Spleen (tissue), 11 donors: ENCODE measurements around the gene CTSD. TPM values are rescaled to one million over a fixed set of nuclear protein-coding genes. Genes with fewer than 3 reads are reported as not detected.

Experiments used
- DNase-seq: peaks from one replicate; pipeline ENCODE4 v3.0.0-alpha.2; 2020
- H3K27ac ChIP-seq, 8 donors: fragments of 200-600 bp; sonication (generic) in 7 of 8; 1 replicate in 4 of 8; 2 replicates in 4 of 8; pipeline versions ENCODE4 v1.5.0 to v1.8.0; 2016 to 2021; ENCODE audit warnings: inconsistent platforms in 4 of 8, mild to moderate bottlenecking in 4 of 8, moderate library complexity in 1 of 8
- H3K27me3 ChIP-seq, 7 donors: fragments of 200-600 bp; sonication (generic) in 6 of 7; replicated peaks in 1 of 7; 1 replicate in 4 of 7; 2 replicates in 3 of 7; pipeline versions ENCODE4 v1.5.0 to v1.8.0; 2016 to 2021; ENCODE audit warnings: inconsistent platforms in 3 of 7, mild to moderate bottlenecking in 1 of 7
- H3K36me3 ChIP-seq, 6 donors: fragments of 200-600 bp; sonication (generic) in 5 of 6; 1 replicate in 4 of 6; 2 replicates in 2 of 6; pipeline versions ENCODE4 v1.5.0 to v1.8.0; 2016 to 2021; ENCODE audit warnings: inconsistent platforms in 2 of 6
- H3K4me1 ChIP-seq, 6 donors: fragments of 200-600 bp; sonication (generic) in 5 of 6; 1 replicate in 3 of 6; 2 replicates in 3 of 6; pipeline versions ENCODE4 v1.5.0 to v1.8.0; 2016 to 2021; ENCODE audit warnings: inconsistent platforms in 3 of 6
- H3K4me3 ChIP-seq, 8 donors: fragments of 200-600 bp; sonication (generic) in 7 of 8; 1 replicate in 4 of 8; 2 replicates in 4 of 8; pipeline versions ENCODE4 v1.5.0 to v1.8.0; 2016 to 2021; ENCODE audit warnings: inconsistent platforms in 4 of 8, mild to moderate bottlenecking in 4 of 8, moderate library complexity in 2 of 8
- H3K9me3 ChIP-seq, 8 donors: fragments of 200-600 bp; sonication (generic) in 7 of 8; 1 replicate in 4 of 8; 2 replicates in 4 of 8; pipeline versions ENCODE4 v1.5.0 to v1.8.0; 2016 to 2021; ENCODE audit warnings: inconsistent platforms in 4 of 8
- POLR2A ChIP-seq, 3 donors: fragments of 450-650 bp; IDR thresholded peaks; one replicate each; pipeline ENCODE4 v1.5.1; 2017; ENCODE audit warnings: antibody characterized with exemption in 3 of 3, mild to moderate bottlenecking in 1 of 3
- POLR2AphosphoS5 ChIP-seq, 3 donors: sonication (generic); formaldehyde crosslinking; IDR thresholded peaks; one replicate each; pipeline ENCODE4 v1.5.1; 2017; ENCODE audit warnings: antibody characterized with exemption in 3 of 3
- WGBS, 5 donors: extraction: QIAGEN DNeasy Blood & Tissue Kit in 3 of 5; methylation state at CpG; one replicate each; pipeline versions ENCODE4 v1.1.5 to v1.1.7; 2013 to 2018; 5-methylcytosine and 5-hydroxymethylcytosine counted together
- intact Hi-C: fragments of 100-400 bp; cut with DNase I; formaldehyde crosslinking; loops from one replicate; pipeline ENCODE4 v1.15.0; 2023; ENCODE audit warnings: low total_unique reads
- polyA plus RNA-seq, 3 donors: library from polyadenylated mRNA; stranded (reverse); fragments of 200-250 nt; gene quantifications; one replicate each; pipeline ENCODE4 v1.2.1, GENCODE V29; 2013
- total RNA-seq, 7 donors: library from RNA; depleted of rRNA in 3 of 7; stranded (reverse); fragments of >200 nt in 3 of 7; fragmentation: NEBNext Ultra II Directional in 4 of 7; extraction: Animal tissue kit (Norgen Biotek cat#: 25700) in 4 of 7; gene quantifications; one replicate each; pipeline versions ENCODE4 v1.1.0 to v1.2.1, GENCODE V29; 2016 to 2021
- TF ChIP-seq, protein P1 (sequence below), 11 experiments: fragments of 200-600 bp in 7 of 11; fragments of 450-650 bp in 4 of 11; sonication (generic) in 4 of 11; IDR thresholded peaks in 8 of 11; conservative IDR thresholded peaks in 3 of 11; 1 replicate in 7 of 11; 2 replicates in 4 of 11; pipeline versions ENCODE4 v1.4.0 to v1.8.0; 2016 to 2021; ENCODE audit warnings: antibody characterized with exemption in 11 of 11, inconsistent platforms in 4 of 11, mild to moderate bottlenecking in 1 of 11
- donor health status: healthy with polysubstance abuse.
- donor health status: DM: no; HTN: no; CAD: no; lungs with moderate emphysema.
- donor health status: DM: no; HTN: no; CAD: no.
- donor health status: Bipolar disorder and iron deficiency.
- donor health status: healthy.
- donor health status: DM: no; HTN: no; CAD: no.
- donor health status: DM: yes; HTN: yes; CAD: no.

CTSD gene
- total and polyA plus RNA-seq, 10 donors = 289 to 1,234 (median 736) TPM

DNA sequence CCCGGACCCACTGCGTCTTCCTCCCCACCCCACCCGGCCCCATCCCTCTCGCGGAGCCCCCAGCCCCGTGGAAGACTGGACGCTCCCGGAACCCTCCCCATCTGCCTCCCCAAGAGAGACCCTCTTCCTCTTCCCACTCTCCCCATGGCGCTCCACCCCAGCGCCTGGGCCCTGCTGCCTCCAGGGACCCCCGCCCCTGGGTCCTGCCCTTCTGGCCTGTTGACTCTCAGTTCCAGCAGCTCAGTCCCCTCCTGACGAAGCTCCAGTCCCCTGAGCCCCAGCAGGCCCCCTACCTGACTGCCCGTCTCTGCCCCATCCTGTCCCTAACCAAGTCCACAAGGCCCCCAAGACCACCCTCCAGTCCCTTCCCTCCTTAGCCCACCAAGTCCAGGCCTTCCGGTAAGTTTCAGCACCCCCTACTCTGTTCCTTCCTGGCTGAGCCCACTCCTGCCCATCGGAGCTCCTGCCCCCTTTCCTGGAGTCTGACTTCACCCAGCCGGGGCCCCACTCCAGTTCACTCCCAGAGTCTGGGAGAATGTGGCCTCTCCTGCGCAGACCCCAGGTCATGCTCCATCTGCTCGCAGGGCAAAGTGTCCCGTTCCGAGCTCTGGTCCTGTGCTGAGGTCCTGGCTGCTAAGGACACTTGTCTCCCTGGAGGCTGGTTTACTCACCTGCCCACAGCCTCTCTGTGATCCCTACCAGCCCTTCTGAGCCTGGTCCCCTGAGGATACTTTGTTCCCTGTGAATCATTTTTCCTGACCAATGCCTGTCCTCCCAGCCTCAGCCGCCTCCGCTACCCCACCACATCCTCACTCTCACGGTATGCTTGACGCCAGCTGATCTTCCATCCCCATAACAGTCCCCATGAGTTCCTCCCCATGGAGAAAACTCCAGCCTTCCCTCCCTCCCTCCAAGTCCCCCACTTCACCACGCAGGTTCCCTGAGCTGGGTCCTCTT lies 14.1 kb downstream of the CTSD start:
- WGBS, 5 donors = 43 to 58% (median 50%) methylated on average over 19 to 25 of the region's 25 CpGs
- H3K27ac ChIP-seq = peak overlapping the region; percentile 41 to 99 (median 72)
- intact Hi-C loops = no loop called here
- TF ChIP-seq, protein P1, sequence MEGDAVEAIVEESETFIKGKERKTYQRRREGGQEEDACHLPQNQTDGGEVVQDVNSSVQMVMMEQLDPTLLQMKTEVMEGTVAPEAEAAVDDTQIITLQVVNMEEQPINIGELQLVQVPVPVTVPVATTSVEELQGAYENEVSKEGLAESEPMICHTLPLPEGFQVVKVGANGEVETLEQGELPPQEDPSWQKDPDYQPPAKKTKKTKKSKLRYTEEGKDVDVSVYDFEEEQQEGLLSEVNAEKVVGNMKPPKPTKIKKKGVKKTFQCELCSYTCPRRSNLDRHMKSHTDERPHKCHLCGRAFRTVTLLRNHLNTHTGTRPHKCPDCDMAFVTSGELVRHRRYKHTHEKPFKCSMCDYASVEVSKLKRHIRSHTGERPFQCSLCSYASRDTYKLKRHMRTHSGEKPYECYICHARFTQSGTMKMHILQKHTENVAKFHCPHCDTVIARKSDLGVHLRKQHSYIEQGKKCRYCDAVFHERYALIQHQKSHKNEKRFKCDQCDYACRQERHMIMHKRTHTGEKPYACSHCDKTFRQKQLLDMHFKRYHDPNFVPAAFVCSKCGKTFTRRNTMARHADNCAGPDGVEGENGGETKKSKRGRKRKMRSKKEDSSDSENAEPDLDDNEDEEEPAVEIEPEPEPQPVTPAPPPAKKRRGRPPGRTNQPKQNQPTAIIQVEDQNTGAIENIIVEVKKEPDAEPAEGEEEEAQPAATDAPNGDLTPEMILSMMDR (IDR thresholded peaks at IDR 0.05 in 8 of 11, conservative IDR thresholded peaks at IDR 0.05 in 3 of 11) = no peak
- TF ChIP-seq POLR2AphosphoS5 (IDR thresholded peaks at IDR 0.05) (peak; percentile 36 to 67 (median 50)), POLR2A (IDR thresholded peaks at IDR 0.05) (no peak)
- H3K27me3 ChIP-seq = peaks cover 0 to 36% (median 12%) of the 10 kb centered on the region in 7 donors
- H3K4me1 ChIP-seq = peaks cover 36 to 100% (median 87%) of the 10 kb centered on the region in 6 donors
- DNase-seq = peak; percentile 73
- peak overlapping the region; percentile 39 to 77 (median 50) for H3K4me3 ChIP-seq
- H3K9me3 ChIP-seq = no peaks in the 10 kb centered on the region
- peaks cover 5 to 56% (median 23%) of the 10 kb centered on the region in 6 donors for H3K36me3 ChIP-seq

DNA sequence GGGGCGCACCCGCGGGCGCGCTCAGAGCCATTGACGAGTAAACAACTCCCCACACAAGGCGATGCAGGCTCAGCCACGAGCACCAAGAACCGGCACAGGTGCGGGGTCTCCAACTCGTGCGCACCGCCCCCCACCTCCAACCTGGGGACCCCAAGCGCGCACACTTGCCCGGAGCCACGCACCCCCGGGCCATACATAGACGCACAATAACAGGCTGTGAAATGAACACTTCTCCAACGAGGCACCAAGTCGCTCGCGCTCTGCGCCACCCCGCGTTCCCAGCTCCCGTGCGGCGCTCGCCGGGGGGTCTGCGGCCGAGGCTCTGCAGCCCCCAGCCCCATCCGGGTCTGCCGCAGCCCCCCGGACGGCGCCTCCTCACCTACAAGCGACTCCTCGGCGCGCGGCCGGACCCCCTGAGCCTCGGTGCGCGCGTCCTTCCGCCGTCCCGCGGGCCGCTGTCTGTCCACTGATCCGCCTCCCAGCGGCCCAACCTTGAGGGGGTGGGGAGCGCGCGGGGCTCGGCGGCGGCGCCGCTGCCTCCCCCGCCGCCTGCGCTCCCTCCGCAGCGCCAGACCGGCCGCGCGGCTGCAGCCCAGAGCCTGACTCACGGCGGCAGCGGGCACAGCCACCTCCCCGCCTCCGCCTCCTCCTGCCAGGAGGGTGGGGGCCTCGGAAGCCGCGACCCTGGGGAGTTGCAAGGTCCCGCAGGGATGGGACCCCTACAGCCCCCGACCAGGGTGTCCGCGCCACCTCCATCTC lies 14.9 kb downstream of the CTSD start:
- WGBS, 5 donors = 1 to 3% (median 2%) methylated on average over 62 to 84 of the region's 84 CpGs
- Histone ChIP-seq H3K27me3 (peaks cover 0 to 36% (median 12%) of the 10 kb centered on the region in 7 donors), H3K9me3 (no peaks in the 10 kb centered on the region), H3K4me1 (peaks cover 36 to 100% (median 86%) of the 10 kb centered on the region in 6 donors), H3K4me3 (peak overlapping the region; percentile 39 to 77 (median 50)), H3K27ac (peak overlapping the region; percentile 41 to 99 (median 72)), H3K36me3 (peaks cover 5 to 47% (median 17%) of the 10 kb centered on the region in 6 donors)
- intact Hi-C loops = no loop called here
- TF ChIP-seq POLR2AphosphoS5 (IDR thresholded peaks at IDR 0.05) (peak in 2 of 3 donors; percentile 68 to 78), POLR2A (IDR thresholded peaks at IDR 0.05) (no peak)
- TF ChIP-seq, protein P1 (IDR thresholded peaks at IDR 0.05 in 8 of 11, conservative IDR thresholded peaks at IDR 0.05 in 3 of 11) = no peak
- DNase-seq = peak; percentile 81

DNA sequence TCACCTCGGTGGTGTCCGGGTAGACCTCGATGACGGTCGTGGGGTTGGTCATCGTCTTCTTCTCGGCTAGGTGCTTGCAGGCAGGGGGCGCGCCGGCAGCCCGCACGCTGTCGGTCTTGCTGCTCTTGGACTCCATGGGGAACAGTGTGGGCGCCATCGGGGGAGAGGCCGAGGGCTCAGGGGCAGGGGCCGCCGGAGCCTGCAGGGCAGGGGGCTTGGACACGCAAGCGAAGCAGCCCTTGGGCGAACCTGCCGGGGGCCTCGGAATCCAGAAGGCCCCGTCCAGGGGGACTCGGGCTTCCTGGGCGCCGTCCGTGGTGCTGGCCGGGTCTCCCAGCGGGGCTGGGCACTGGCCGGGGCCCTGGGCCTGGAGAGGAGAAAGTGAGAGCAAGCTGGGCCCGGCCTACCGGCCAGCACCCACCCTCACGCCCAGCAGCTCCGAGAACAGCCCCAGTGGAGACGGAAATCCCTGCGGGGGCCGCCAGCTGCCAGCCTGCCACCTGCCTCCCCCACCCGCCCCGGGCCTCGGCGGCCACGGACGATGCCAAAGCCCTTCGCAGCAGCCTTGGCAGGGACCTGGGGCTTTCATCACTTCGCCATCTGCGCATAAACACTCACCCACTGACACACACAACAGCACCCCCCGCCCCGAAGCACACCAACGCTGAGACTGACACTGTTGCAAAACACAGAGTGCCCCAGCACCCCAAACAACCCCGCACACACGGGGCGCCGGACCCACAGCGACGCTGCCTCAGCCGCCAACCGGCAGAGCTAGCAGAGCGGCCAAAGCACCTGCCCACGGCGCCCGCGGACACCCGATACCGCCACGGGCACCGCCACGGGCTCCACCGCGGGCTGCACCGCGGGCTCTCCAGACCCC lies 15.7 kb downstream of the CTSD start:
- intact Hi-C loops = no loop called here
- peaks cover 0 to 36% (median 12%) of the 10 kb centered on the region in 7 donors for H3K27me3 ChIP-seq
- DNase-seq = peak; percentile 80
- H3K4me3 ChIP-seq = peak overlapping the region; percentile 39 to 77 (median 50)
- H3K9me3 ChIP-seq = no peaks in the 10 kb centered on the region
- H3K4me1 ChIP-seq = peaks cover 30 to 93% (median 78%) of the 10 kb centered on the region in 6 donors
- WGBS, 5 donors = 41 to 71% (median 56%) methylated on average over 47 to 72 of the region's 72 CpGs
- H3K36me3 ChIP-seq = peaks cover 3 to 39% (median 9%) of the 10 kb centered on the region in 6 donors
- TF ChIP-seq POLR2AphosphoS5 (IDR thresholded peaks at IDR 0.05) (peak in 2 of 3 donors; percentile 42 to 67), POLR2A (IDR thresholded peaks at IDR 0.05) (no peak)
- TF ChIP-seq, protein P1 (IDR thresholded peaks at IDR 0.05 in 8 of 11, conservative IDR thresholded peaks at IDR 0.05 in 3 of 11) = peak in 2 of 11 experiments; percentile 10 to 12
- H3K27ac ChIP-seq = peak overlapping the region; percentile 41 to 99 (median 72)
